HepG2 (cell line): ENCODE data around the gene GNGT2. TPM values are rescaled to one million over a fixed set of nuclear protein-coding genes. Genes with fewer than 3 reads are reported as not detected.

Experiments used
- AGO1 ChIP-seq: fragments of 200-400 bp; formaldehyde crosslinking; IDR thresholded peaks from 2 replicates; pipeline ENCODE4 v1.6.1; 2017; ENCODE audit warnings: mild to moderate bottlenecking, low read depth, low read length, moderate library complexity; ENCODE audit not compliant: poor library complexity, severe bottlenecking
- GABPA ChIP-seq, 2 experiments: IDR thresholded peaks; 2 replicates each; pipeline ENCODE4 v1.6.1; 2011 to 2016; ENCODE audit warnings: low read depth in 2 of 2, low read length in 1 of 2, missing biosample characterization in 1 of 2, missing genetic modification characterization in 1 of 2
- GATAD2A ChIP-seq: IDR thresholded peaks from 2 replicates; pipeline ENCODE4 v1.6.1; 2016
- HDAC6 ChIP-seq: fragments of 200-600 bp; sonication (generic); IDR thresholded peaks from 2 replicates; pipeline ENCODE4 v1.7.0; 2017; ENCODE audit warnings: mild to moderate bottlenecking, antibody characterized with exemption, low read length, low read depth
- HOXA5 ChIP-seq: sonication (generic); formaldehyde crosslinking; IDR thresholded peaks from 2 replicates; pipeline ENCODE4 v1.4.0; 2020; ENCODE audit warnings: missing genetic modification reagents
- KDM4B ChIP-seq: sonication (generic); formaldehyde crosslinking; IDR thresholded peaks from 2 replicates; pipeline ENCODE4 v1.4.0; 2020; ENCODE audit warnings: missing genetic modification reagents
- MIXL1 ChIP-seq: IDR thresholded peaks from 2 replicates; pipeline ENCODE4 v1.6.1; 2016
- PPARG ChIP-seq: conservative IDR thresholded peaks from 2 replicates; pipeline ENCODE4 v1.6.1; 2016; ENCODE audit warnings: missing biosample characterization, missing genetic modification reagents
- RFX3 ChIP-seq: IDR thresholded peaks from 2 replicates; pipeline ENCODE4 v1.6.1; 2016; ENCODE audit warnings: missing biosample characterization, missing genetic modification reagents
- SAFB2 ChIP-seq: sonication (generic); formaldehyde crosslinking; IDR thresholded peaks from 2 replicates; pipeline ENCODE4 v1.5.1; 2020; ENCODE audit warnings: missing genetic modification reagents, low read depth, mild to moderate bottlenecking, borderline replicate concordance
- YY1 ChIP-seq: IDR thresholded peaks from 2 replicates; pipeline ENCODE4 v1.6.1; 2011; ENCODE audit warnings: low read length, low read depth, moderate library complexity, mild to moderate bottlenecking; ENCODE audit not compliant: insufficient read depth, insufficient replicate concordance
- ZNF747 ChIP-seq: sonication (generic); formaldehyde crosslinking; IDR thresholded peaks from 2 replicates; pipeline ENCODE4 v1.8.1; 2023; ENCODE audit warnings: missing genetic modification reagents, mild to moderate bottlenecking, borderline replicate concordance
- ZNF777 ChIP-seq: sonication (generic); formaldehyde crosslinking; IDR thresholded peaks from 2 replicates; pipeline ENCODE4 v1.4.0; 2020; ENCODE audit warnings: missing genetic modification reagents
- polyA plus RNA-seq, 8 experiments: library from polyadenylated mRNA; depleted of rRNA in 3 of 8; stranded (reverse) in 7 of 8; unstranded in 1 of 8; fragments of >200 nt; fragmentation: Illumina TruSeq in 4 of 8; extraction: Trizol in 4 of 8; gene quantifications; 2 replicates each; pipeline versions ENCODE4 v1.2.1 to v1.2.3, GENCODE V29; 2011 to 2016; ENCODE audit warnings: low read depth in 4 of 8, missing spikeins in 1 of 8, mixed read lengths in 1 of 8; ENCODE audit not compliant: insufficient read depth in 1 of 8
- total RNA-seq, 5 experiments: library from RNA; depleted of rRNA; stranded (reverse); fragments of >200 nt; fragmentation: Illumina TruSeq; extraction: Trizol; gene quantifications; 2 replicates each; pipeline ENCODE4 v1.2.3, GENCODE V29; 2016; ENCODE audit warnings: low read depth in 1 of 5
- TF ChIP-seq, protein P1 (sequence below): sonication (generic); formaldehyde crosslinking; IDR thresholded peaks from 2 replicates; pipeline ENCODE4 v1.4.0; 2020; ENCODE audit warnings: missing genetic modification reagents, borderline replicate concordance
- TF ChIP-seq, protein P2 (sequence below): sonication (generic); formaldehyde crosslinking; conservative IDR thresholded peaks from 2 replicates; pipeline ENCODE4 v1.8.0; 2022; ENCODE audit warnings: mild to moderate bottlenecking, moderate library complexity, missing genetic modification reagents
- TF ChIP-seq, protein P3 (sequence below), 2 experiments: sonication (generic) in 1 of 2; formaldehyde crosslinking in 1 of 2; IDR thresholded peaks; 2 replicates each; pipeline versions ENCODE4 v1.4.0 to v1.6.1; 2018 to 2020; ENCODE audit warnings: missing genetic modification reagents in 2 of 2, borderline replicate concordance in 1 of 2, low read depth in 1 of 2, mild to moderate bottlenecking in 1 of 2, missing biosample characterization in 1 of 2
- TF ChIP-seq, protein P4 (sequence below): IDR thresholded peaks from 2 replicates; pipeline ENCODE4 v1.6.1; 2012; ENCODE audit warnings: low read depth, low read length, improper control_type of control experiment

The GNGT2 gene
- total and polyA plus RNA-seq, 2 of the 13 experiments (the other 11 are each of a cell fraction or from before 2014, with no cell fraction given), result not detected

DNA sequence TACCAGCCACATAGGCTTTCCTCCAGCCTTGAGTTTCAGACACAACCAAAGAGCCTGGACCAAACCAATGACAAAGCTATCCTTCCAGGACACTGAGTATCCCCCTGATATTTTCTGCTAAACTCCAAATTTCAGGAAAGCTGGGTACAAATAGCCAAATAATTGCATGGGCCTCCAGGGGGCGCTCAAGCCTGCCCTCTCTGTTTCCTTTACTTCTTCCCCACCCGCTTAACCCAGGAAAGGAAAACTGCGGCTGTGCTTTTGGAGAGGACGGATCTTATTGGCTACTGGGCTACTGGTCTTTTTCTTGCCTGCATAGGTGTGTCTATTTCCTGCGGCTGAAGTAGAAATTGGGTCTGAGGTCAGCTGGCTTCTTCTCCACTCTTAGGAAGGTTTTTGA is 30.1 kb downstream of the GNGT2 start (continued):
- TF ChIP-seq, protein P1, sequence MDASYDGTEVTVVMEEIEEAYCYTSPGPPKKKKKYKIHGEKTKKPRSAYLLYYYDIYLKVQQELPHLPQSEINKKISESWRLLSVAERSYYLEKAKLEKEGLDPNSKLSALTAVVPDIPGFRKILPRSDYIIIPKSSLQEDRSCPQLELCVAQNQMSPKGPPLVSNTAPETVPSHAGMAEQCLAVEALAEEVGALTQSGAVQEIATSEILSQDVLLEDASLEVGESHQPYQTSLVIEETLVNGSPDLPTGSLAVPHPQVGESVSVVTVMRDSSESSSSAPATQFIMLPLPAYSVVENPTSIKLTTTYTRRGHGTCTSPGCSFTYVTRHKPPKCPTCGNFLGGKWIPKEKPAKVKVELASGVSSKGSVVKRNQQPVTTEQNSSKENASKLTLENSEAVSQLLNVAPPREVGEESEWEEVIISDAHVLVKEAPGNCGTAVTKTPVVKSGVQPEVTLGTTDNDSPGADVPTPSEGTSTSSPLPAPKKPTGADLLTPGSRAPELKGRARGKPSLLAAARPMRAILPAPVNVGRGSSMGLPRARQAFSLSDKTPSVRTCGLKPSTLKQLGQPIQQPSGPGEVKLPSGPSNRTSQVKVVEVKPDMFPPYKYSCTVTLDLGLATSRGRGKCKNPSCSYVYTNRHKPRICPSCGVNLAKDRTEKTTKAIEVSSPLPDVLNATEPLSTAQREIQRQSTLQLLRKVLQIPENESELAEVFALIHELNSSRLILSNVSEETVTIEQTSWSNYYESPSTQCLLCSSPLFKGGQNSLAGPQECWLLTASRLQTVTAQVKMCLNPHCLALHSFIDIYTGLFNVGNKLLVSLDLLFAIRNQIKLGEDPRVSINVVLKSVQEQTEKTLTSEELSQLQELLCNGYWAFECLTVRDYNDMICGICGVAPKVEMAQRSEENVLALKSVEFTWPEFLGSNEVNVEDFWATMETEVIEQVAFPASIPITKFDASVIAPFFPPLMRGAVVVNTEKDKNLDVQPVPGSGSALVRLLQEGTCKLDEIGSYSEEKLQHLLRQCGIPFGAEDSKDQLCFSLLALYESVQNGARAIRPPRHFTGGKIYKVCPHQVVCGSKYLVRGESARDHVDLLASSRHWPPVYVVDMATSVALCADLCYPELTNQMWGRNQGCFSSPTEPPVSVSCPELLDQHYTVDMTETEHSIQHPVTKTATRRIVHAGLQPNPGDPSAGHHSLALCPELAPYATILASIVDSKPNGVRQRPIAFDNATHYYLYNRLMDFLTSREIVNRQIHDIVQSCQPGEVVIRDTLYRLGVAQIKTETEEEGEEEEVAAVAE, result 0 out of 2 replicates have a peak, but pooled peaks have one; percentile 25
- TF ChIP-seq AGO1 (no peak), MIXL1 (CRISPR knock-in tag) (peak; percentile 69; the same call in 1 of the 2 replicates), KDM4B (CRISPR knock-in tag) (no peak), ZNF747 (CRISPR knock-in tag) (0 out of 2 replicates have a peak, but pooled peaks have one; percentile 19), GABPA (IDR thresholded peaks at IDR 0.05; ENCODE audit: low read depth, low read length) (no peak), GABPA (CRISPR knock-in tag; IDR thresholded peaks at IDR 0.05; ENCODE audit: low read depth) (peak; percentile 37; the same call in 1 of the 2 replicates), GATAD2A (CRISPR knock-in tag) (peak; percentile 19; the same call in 1 of the 2 replicates), RFX3 (CRISPR knock-in tag) (no peak), YY1 (no peak), HOXA5 (peak; percentile 50; the same call in 1 of the 2 replicates), SAFB2 (no peak), PPARG (CRISPR knock-in tag) (no peak), HDAC6 (no peak), ZNF777 (no peak)
- TF ChIP-seq, protein P2, sequence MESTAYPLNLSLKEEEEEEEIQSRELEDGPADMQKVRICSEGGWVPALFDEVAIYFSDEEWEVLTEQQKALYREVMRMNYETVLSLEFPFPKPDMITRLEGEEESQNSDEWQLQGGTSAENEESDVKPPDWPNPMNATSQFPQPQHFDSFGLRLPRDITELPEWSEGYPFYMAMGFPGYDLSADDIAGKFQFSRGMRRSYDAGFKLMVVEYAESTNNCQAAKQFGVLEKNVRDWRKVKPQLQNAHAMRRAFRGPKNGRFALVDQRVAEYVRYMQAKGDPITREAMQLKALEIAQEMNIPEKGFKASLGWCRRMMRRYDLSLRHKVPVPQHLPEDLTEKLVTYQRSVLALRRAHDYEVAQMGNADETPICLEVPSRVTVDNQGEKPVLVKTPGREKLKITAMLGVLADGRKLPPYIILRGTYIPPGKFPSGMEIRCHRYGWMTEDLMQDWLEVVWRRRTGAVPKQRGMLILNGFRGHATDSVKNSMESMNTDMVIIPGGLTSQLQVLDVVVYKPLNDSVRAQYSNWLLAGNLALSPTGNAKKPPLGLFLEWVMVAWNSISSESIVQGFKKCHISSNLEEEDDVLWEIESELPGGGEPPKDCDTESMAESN (CRISPR knock-in tag), result no peak
- TF ChIP-seq, protein P3, sequence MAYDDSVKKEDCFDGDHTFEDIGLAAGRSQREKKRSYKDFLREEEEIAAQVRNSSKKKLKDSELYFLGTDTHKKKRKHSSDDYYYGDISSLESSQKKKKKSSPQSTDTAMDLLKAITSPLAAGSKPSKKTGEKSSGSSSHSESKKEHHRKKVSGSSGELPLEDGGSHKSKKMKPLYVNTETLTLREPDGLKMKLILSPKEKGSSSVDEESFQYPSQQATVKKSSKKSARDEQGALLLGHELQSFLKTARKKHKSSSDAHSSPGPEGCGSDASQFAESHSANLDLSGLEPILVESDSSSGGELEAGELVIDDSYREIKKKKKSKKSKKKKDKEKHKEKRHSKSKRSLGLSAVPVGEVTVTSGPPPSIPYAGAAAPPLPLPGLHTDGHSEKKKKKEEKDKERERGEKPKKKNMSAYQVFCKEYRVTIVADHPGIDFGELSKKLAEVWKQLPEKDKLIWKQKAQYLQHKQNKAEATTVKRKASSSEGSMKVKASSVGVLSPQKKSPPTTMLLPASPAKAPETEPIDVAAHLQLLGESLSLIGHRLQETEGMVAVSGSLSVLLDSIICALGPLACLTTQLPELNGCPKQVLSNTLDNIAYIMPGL (CRISPR knock-in tag; IDR thresholded peaks at IDR 0.05; ENCODE audit: borderline replicate concordance in 1 of 2, low read depth in 1 of 2), result peak; percentile 44 to 63; a peak in 1 of 4 replicates
- TF ChIP-seq, protein P4, sequence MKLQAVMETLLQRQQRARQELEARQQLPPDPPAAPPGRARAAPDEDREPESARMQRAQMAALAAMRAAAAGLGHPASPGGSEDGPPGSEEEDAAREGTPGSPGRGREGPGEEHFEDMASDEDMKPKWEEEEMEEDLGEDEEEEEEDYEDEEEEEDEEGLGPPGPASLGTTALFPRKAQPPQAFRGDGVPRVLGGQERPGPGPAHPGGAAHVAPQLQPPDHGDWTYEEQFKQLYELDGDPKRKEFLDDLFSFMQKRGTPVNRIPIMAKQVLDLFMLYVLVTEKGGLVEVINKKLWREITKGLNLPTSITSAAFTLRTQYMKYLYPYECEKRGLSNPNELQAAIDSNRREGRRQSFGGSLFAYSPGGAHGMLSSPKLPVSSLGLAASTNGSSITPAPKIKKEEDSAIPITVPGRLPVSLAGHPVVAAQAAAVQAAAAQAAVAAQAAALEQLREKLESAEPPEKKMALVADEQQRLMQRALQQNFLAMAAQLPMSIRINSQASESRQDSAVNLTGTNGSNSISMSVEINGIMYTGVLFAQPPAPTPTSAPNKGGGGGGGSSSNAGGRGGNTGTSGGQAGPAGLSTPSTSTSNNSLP, result peak; percentile 57; the same call in 1 of the 2 replicates
